ENCODE results near the gene ZNF697.
"Not testable (repeated sequence)": the region's sequence is repeated elsewhere in the genome, so short reads cannot be mapped to it uniquely, and the experiment has no call there.

ZNF697 gene

DNA sequence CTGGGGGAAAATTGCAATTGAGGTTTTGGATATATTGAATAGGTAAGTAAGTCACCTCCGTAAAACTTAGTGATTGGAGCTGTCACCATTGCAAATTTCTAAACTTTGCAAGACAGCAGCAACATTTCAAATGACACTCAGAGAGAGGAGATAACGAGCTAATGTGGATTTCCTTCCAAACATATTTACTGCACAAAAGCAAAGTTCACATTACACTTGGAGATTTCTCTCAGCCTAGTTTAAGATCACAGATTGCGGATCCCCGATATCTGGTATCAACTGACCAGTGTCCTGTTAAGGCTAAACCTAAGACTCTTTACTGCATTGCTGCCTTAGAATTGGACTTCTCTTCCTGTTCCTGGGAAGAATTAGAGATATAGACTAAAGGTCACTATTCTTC lies 47.5 kb downstream of the ZNF697 start:
- DNase-seq, result no peak

GRCh38 chr1:119595606-119596005 lies 52.5 kb downstream of the ZNF697 start:
- no peak for DNase-seq

DNA sequence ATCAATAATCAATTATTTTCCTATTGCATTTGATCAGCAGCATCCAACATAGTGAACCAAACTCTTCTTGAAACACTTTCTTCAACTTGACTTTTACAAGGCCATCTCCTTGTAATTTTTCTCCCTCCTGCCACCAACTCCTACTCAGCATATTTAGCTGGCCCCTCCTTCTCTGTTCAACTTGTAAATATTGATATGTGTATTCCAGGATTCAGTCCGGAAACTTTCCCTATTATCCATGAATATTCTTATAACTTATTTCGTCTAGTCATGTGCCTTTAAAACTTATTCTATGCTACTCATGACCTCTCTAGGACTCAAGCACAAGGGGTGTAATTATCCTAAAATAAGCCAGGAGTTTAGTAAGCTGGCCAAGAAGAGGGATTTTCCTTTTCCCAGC lies 52.9 kb downstream of the ZNF697 start:
- DNase-seq, result no peak

DNA sequence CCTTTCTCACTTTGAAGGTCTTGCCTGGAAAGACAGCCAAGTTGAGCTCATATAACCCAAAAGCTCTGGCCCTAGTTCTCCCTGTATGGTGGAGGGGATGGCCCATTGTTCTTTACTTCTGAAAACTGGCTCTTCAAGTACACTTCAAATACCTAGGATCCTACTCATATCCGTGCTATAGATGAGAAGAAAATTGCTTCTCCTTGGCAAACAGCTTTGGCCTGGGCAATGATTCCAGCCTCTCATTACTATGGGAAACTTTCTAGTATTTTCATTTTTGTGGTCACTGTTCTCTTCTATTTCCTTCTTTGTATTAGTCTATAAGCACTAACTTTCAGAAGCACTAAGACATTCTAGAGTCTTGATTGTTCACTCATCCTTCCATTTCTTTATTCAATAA lies 53.7 kb downstream of the ZNF697 start:
- DNase-seq, result no peak

DNA sequence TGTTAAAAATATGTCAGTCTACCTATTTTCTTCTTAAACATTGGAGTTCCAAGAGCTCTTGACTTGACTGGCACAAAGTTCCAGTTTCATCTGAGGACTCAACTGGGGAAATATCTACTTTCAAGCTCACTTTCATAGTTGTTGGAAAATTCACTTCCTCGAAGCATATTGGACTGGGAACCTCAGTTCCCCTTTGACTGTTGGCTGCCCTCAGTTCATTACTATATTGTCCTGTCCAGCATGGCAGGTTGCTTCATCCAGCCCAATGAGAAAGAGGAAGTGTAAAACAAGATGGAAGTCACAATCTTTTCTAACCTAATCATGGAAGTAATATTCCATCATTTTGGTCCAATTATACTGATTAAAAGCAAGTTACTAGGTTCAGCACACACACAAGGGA lies 54.3 kb downstream of the ZNF697 start:
- DNase-seq, result no peak

DNA sequence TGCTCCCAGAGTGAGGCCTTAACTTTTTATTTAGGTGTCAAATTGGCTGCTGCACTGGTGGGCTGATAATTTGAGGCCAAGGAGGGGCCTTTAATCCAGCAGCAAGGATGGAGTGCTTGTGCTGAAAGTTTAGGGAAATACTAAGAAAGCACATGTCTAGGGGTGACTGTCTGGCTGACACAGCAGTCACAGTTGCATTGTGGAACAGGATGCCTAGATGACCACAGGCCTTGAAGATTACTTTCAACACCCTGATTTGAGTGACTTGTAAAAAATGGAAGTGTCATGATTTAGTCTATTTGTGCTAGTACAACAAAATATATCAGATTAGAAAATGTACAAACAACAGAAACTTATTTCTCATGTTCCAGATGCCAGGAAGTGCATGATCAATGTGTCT lies 57.7 kb downstream of the ZNF697 start:
- no peak for DNase-seq

DNA sequence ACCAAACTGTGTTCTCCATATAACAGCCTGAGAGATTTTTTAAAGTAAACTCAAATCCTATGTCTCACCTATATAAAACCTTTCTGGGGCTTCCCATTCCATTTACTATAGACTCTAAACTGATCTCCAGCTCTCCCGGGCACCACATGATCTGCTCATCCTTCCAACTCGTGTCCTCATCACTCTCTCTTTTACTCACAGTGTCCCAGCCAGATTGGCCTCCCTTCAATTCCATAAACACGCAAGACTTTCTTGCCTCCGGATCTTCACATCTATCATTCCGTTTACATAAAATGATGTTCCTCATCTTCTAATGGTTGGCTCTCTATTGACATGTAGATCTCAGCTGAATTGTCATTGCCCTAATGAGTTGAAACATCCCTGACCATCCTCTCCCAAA lies 59.4 kb downstream of the ZNF697 start:
- DNase-seq, result no peak

GRCh38 chr1:119587341-119587740 lies 60.7 kb downstream of the ZNF697 start:
- DNase-seq, result no peak

- not testable (repeated sequence) for DNase-seq
Observed at GRCh38 chr1:119585801-119586200, 62.3 kb downstream of the ZNF697 start.

DNA sequence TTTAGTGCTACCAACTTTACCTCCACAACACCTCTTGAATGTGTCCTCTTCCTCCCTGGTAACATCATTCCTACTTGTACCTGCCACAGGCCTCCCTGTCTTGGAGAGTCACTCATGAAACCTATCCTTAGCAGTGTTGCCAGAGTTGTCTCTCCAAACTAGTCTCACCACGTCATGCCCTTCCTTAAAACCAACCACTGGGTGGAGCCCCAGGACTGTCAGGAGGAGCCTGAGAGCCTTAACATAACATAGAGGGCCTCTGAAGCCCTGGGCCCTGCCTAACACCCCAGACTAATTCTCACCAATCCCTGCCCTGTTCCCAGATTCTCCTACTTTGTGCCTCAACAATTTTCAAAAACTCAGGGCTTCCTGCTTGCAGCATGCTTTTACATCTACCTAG lies 65.3 kb downstream of the ZNF697 start:
- peak; percentile 17 for DNase-seq

DNA sequence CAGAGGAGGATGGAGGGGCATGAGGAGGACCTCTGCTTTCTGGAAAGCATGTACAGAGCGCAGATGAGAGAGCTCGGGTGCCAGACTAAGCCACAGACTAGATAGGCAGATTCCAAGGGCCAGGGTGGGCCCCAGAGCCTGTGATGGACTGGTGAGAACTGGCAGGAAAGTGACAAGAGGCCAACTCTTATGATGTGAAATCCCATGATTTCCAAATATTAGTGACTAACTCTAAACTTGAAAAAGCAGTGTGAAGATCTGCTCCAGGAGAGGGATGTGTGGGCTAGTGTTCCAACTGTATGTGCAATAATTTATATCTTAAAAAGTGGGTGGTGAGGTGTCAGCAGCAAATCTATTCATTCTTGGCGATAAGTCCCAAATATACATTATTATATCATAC lies 67.0 kb downstream of the ZNF697 start:
- not testable (repeated sequence) for DNase-seq

- no peak for DNase-seq
Observed at GRCh38 chr1:119573886-119574285, 74.2 kb downstream of the ZNF697 start.

DNA sequence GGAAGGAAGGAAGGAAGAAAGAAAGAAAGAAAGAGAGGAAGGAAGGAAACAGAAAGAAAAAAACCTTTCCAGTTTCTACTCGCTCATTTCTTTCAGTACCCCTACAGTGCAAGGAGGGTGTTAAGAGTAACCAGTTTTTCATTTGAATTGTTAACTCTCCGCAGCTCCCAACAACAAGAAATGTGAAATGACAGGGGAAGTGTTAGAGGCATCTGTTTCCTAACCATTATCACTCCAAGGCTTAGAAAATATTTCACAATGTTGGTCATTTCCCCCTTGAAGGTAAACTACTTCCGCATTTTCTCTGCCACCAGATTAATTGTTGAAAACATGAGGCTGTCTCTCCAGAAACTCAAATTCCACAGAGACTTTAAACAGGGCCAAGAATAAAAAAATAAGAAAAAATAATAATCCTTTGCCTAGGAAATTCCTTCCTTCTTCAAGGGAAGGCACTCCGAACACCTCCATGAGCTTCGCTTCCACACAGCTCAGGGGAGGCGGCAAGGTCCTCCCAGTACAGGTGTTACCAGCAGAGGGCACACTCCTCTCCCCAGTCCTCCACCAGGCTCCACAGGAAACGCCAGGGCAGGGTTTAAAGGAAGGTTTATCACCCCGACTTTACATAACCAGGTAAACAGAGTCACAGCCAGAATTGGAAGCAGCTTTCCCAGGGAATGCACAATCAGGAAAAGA lies 78.0 kb downstream of the ZNF697 start:
- DNase-seq, result not testable (repeated sequence)
